Keratinocyte (primary cell): ENCODE results near the gene RNF34.

ENCODE experiments used
- CTCF ChIP-seq, 3 experiments: IDR thresholded peaks in 1 of 3; conservative IDR thresholded peaks in 1 of 3; optimal IDR thresholded peaks in 1 of 3; 2 replicates in 2 of 3; 3 replicates in 1 of 3; pipeline versions ENCODE3 to v1.5.1; 2011; ENCODE audit warnings: low read length in 3 of 3, mild to moderate bottlenecking in 3 of 3, moderate library complexity in 2 of 3, control low read depth in 1 of 3, inconsistent platforms in 1 of 3; ENCODE audit not compliant: insufficient read depth in 2 of 3; ENCODE audit errors: extremely low read depth in 1 of 3
- EZH2 ChIP-seq: IDR thresholded peaks from one replicate; pipeline ENCODE4 v1.6.1; 2012; ENCODE audit warnings: inconsistent platforms, mild to moderate bottlenecking, low read length, moderate library complexity

DNA sequence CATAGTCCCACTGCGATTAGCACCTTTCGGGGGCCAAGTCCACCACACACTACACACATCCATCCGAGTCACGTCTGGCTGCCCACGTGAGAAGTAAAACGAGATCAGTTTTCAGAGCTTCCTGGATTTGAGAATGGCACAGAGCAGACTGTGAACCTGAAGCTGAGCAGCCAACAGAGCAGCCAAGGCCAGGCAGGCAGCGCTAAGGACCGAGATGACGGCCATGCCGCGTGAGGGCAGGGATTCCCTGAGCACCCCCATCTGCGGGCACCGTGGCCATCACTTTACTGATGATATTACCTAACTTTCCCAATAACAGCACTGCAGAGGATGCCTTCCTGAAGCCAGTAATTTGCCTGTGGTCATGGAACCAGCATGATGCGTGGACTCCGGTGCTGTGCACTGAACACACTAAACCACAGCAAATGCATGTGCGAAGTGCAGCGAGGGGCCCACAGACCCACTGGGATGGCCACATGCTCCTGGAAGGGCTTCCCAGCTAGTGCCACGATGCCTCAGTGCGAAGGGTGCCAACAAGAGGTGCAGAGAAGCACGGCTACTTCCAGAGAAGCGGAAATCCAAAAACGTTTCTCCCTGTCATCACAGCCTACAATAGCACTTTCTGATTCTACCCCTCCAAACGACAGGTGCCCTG lies 56.0 kb downstream of the RNF34 start:
- TF ChIP-seq CTCF (optimal IDR thresholded peaks at IDR 0.05 in 1 of 3, IDR thresholded peaks at IDR 0.05 in 1 of 3, conservative IDR thresholded peaks at IDR 0.05 in 1 of 3; ENCODE audit: extremely low read depth in 1 of 3, insufficient read depth in 2 of 3, low read length in 3 of 3) (no peak), EZH2 (no peak)
